ENCODE measurements around the gene LFNG.

Gene LFNG

DNA sequence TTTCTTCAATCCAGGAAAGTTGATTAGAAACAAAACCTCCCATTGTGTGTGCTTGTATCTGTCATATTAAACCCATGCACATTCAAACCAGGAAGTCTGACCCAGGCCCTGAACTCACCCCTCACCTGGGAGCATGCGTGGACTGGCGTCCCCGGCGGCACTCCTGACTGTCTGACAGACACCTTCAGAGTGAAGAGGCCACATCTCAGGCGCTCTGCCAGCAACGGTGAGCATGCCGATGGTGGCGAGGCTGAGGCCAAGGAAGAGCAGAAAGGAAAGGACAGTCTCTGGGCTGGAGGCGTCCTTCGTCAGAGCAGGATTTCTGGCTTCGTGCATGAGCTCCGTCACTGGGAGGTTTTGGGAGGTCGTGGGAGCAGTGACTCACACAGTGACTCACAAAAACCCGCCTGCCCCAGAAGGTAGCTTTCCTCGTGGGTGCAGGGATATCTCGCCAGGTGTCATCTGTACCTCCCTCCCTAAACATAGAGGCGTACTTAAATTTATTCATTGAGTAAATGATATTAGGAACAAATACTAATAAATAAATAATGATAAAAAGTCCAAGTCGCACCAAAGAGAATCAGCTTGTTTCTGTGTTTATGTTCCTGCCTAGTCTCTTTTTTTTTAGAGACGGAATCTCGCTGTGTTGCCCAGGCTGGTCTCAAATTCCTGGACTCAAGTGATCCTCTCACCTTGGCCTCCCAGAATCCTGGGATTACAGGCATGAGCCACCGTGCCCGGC lies 52.7 kb downstream of the LFNG start:
- no peak for DNase-seq

DNA sequence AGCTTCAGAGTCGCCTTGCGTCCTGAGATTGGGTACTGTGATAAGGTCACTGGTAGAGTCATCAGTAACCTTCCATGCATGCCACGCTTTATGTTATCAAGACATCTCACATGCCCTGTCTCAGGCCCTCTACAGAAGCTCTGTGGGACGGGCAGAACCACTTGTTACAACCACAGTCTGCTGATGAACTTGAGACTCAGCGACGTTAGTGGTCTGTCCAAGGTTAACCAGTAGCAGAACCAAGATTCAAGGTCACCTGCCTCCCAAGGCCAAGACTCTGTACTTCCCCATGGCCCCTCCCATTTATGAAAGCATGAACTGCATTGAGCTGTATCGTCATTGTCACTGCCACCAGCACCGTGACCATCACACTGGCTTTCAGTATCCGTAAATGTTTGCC lies 54.2 kb downstream of the LFNG start:
- no peak for DNase-seq

- no peak for DNase-seq
Observed at GRCh38 chr7:2575046-2575732, 55.6 kb downstream of the LFNG start.

GRCh38 chr7:2575733-2576340 lies 56.3 kb downstream of the LFNG start:
- peak; percentile 44 for DNase-seq

GRCh38 chr7:2576742-2577491 lies 57.3 kb downstream of the LFNG start:
- DNase-seq = no peak
